ENCODE results near the gene IQGAP3. TPM values are rescaled to one million over a fixed set of nuclear protein-coding genes. Genes with fewer than 3 reads are reported as not detected.

Gene IQGAP3
- total and polyA plus RNA-seq, 4 donors: under 0.01 to 8.5 (median 0.43) TPM

DNA sequence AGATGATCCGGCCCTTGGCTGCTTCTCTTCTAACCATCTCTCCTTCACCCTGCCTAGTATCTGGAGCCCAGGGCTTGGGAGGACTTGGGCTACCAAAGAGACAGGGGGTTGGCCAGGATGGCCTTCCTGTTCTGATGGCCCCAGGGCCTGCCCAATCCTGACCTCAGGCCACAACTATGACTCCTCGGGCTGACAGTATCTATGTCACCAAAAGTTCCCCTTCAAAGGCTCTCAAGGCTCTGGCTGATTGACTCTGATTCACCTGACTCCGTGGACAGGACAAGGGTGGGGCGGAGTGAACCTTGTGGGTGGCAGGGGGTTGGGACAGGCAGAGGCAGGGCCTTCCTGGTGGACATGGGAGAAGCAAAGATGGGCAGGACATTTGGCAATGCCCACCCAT is 84.5 kb downstream of the IQGAP3 start:
- no peak overlapping the region for H3K27ac ChIP-seq (ENCODE audit: low read depth in 1 of 2, low read length in 2 of 2)

GRCh38 chr1:156486421-156487344 is 85.7 kb downstream of the IQGAP3 start:
- DNase-seq (ENCODE audit: low spot score): no peak
- Histone ChIP-seq H3K4me3 (ENCODE audit: low read depth in 1 of 3, low read length in 3 of 3) (no peak overlapping the region), H3K9ac (ENCODE audit: low read depth in 1 of 2, low read length in 2 of 2) (no peak overlapping the region), H3K9me3 (ENCODE audit: control insufficient read depth in 4 of 4, low read length in 3 of 4) (no peaks in the 10 kb centered on the region), H3K36me3 (ENCODE audit: control insufficient read depth in 4 of 4, insufficient read depth in 3 of 4, low read depth in 1 of 4, low read length in 3 of 4) (peaks cover 5 to 15% (median 12%) of the 10 kb centered on the region in 4 donors), H3K27me3 (ENCODE audit: control insufficient read depth in 4 of 4, insufficient read depth in 4 of 4, low read length in 3 of 4) (no peaks in the 10 kb centered on the region), H3K27ac (ENCODE audit: low read depth in 1 of 2, low read length in 2 of 2) (no peak overlapping the region), H3K4me1 (ENCODE audit: control insufficient read depth in 4 of 4, insufficient read depth in 4 of 4, low read length in 3 of 4) (peaks cover 12 to 41% (median 29%) of the 10 kb centered on the region in 4 donors)
- TF ChIP-seq JUND (IDR thresholded peaks at IDR 0.05): no peak
- no peak for TF ChIP-seq FOXA2 (IDR thresholded peaks at IDR 0.05)
- TF ChIP-seq TAF1 (conservative IDR thresholded peaks at IDR 0.05): no peak
- no peak for TF ChIP-seq NR2F2 (IDR thresholded peaks at IDR 0.05)
- WGBS: 91% methylated on average over 7 of the region's 7 CpGs

More for the DNA sequence above, 84.5 kb downstream of the IQGAP3 start:
- DNase-seq (ENCODE audit: low spot score): no peak
- Histone ChIP-seq H3K4me1 (ENCODE audit: control insufficient read depth in 4 of 4, insufficient read depth in 4 of 4, low read length in 3 of 4) (peaks cover 13 to 51% (median 38%) of the 10 kb centered on the region in 4 donors), H3K27me3 (ENCODE audit: control insufficient read depth in 4 of 4, insufficient read depth in 4 of 4, low read length in 3 of 4) (no peaks in the 10 kb centered on the region), H3K9me3 (ENCODE audit: control insufficient read depth in 4 of 4, low read length in 3 of 4) (no peaks in the 10 kb centered on the region), H3K9ac (ENCODE audit: low read depth in 1 of 2, low read length in 2 of 2) (no peak overlapping the region), H3K4me3 (ENCODE audit: low read depth in 1 of 3, low read length in 3 of 3) (no peak overlapping the region), H3K36me3 (ENCODE audit: control insufficient read depth in 4 of 4, insufficient read depth in 3 of 4, low read depth in 1 of 4, low read length in 3 of 4) (peaks cover 0 to 3% (median 1%) of the 10 kb centered on the region in 4 donors)
- TF ChIP-seq FOXA2 (IDR thresholded peaks at IDR 0.05): no peak
- TF ChIP-seq FOXA1 (IDR thresholded peaks at IDR 0.05): no peak
- no peak for TF ChIP-seq RAD21 (IDR thresholded peaks at IDR 0.05)
- TF ChIP-seq JUND (IDR thresholded peaks at IDR 0.05): no peak
- WGBS: 75% methylated on average over 4 of the region's 4 CpGs

- TF ChIP-seq SP1 (IDR thresholded peaks at IDR 0.05) (no peak), EGR1 (IDR thresholded peaks at IDR 0.05; ENCODE audit: low read depth in 2 of 2) (no peak), HNF4G (IDR thresholded peaks at IDR 0.05) (no peak), GABPA (IDR thresholded peaks at IDR 0.05 in 1 of 2, conservative IDR thresholded peaks at IDR 0.05 in 1 of 2) (no peak), FOXA2 (IDR thresholded peaks at IDR 0.05) (no peak), MAX (IDR thresholded peaks at IDR 0.05) (no peak), RAD21 (IDR thresholded peaks at IDR 0.05) (no peak), FOXA1 (IDR thresholded peaks at IDR 0.05) (no peak), TAF1 (conservative IDR thresholded peaks at IDR 0.05) (no peak)
- Histone ChIP-seq H3K9ac (ENCODE audit: low read depth in 1 of 2, low read length in 2 of 2) (no peak overlapping the region), H3K9me3 (ENCODE audit: control insufficient read depth in 4 of 4, low read length in 3 of 4) (no peaks in the 10 kb centered on the region), H3K27ac (ENCODE audit: low read depth in 1 of 2, low read length in 2 of 2) (no peak overlapping the region), H3K4me1 (ENCODE audit: control insufficient read depth in 4 of 4, insufficient read depth in 4 of 4, low read length in 3 of 4) (peaks cover 5 to 34% (median 22%) of the 10 kb centered on the region in 4 donors), H3K36me3 (ENCODE audit: control insufficient read depth in 4 of 4, insufficient read depth in 3 of 4, low read depth in 1 of 4, low read length in 3 of 4) (peaks cover 5 to 22% (median 18%) of the 10 kb centered on the region in 4 donors), H3K27me3 (ENCODE audit: control insufficient read depth in 4 of 4, insufficient read depth in 4 of 4, low read length in 3 of 4) (no peaks in the 10 kb centered on the region), H3K4me3 (ENCODE audit: low read depth in 1 of 3, low read length in 3 of 3) (no peak overlapping the region)
- WGBS: 75% methylated on average over 3 of the region's 3 CpGs
- DNase-seq (ENCODE audit: low spot score): no peak
Measured at GRCh38 chr1:156485984-156486383, 86.4 kb downstream of the IQGAP3 start.

- Histone ChIP-seq H3K4me1 (ENCODE audit: control insufficient read depth in 4 of 4, insufficient read depth in 4 of 4, low read length in 3 of 4) (peaks cover 0 to 24% (median 14%) of the 10 kb centered on the region in 4 donors), H3K27me3 (ENCODE audit: control insufficient read depth in 4 of 4, insufficient read depth in 4 of 4, low read length in 3 of 4) (no peaks in the 10 kb centered on the region), H3K36me3 (ENCODE audit: control insufficient read depth in 4 of 4, insufficient read depth in 3 of 4, low read depth in 1 of 4, low read length in 3 of 4) (peaks cover 8 to 34% (median 25%) of the 10 kb centered on the region in 4 donors), H3K9ac (ENCODE audit: low read depth in 1 of 2, low read length in 2 of 2) (no peak overlapping the region), H3K4me3 (ENCODE audit: low read depth in 1 of 3, low read length in 3 of 3) (no peak overlapping the region), H3K9me3 (ENCODE audit: control insufficient read depth in 4 of 4, low read length in 3 of 4) (no peaks in the 10 kb centered on the region), H3K27ac (ENCODE audit: low read depth in 1 of 2, low read length in 2 of 2) (no peak overlapping the region)
- DNase-seq (ENCODE audit: low spot score): no peak
- 96% methylated on average over 6 of the region's 6 CpGs for WGBS
- TF ChIP-seq FOXA2 (IDR thresholded peaks at IDR 0.05) (no peak), MAX (IDR thresholded peaks at IDR 0.05) (no peak), REST (IDR thresholded peaks at IDR 0.05) (no peak), FOXA1 (IDR thresholded peaks at IDR 0.05) (no peak), CTCF (IDR thresholded peaks at IDR 0.05; ENCODE audit: low read depth, low read length, missing input control) (no peak), GABPA (IDR thresholded peaks at IDR 0.05 in 1 of 2, conservative IDR thresholded peaks at IDR 0.05 in 1 of 2) (no peak), HNF4A (conservative IDR thresholded peaks at IDR 0.05) (no peak), EGR1 (IDR thresholded peaks at IDR 0.05; ENCODE audit: low read depth in 2 of 2) (no peak)
Measured at GRCh38 chr1:156484480-156485058, 87.8 kb downstream of the IQGAP3 start.

All from liver (tissue), 9 donors.